ENCODE results near the gene CYP2B6.

GRCh38 chr19:41018736-41019290, 27.7 kb downstream of the CYP2B6 start:
- TF ChIP-seq GATA3 (IDR thresholded peaks at IDR 0.05; ENCODE audit: low read depth, low read length) (no peak), GATA2 (IDR thresholded peaks at IDR 0.05; ENCODE audit: low read depth, low read length) (no peak)

Measured in SH-SY5Y (cell line).